GM19351 (cell line): ENCODE measurements around the gene ZNF841.
"Not testable (repeated sequence)": the region's sequence is repeated elsewhere in the genome, so short reads cannot be mapped to it uniquely, and the experiment has no call there.

ENCODE experiments used
- ATAC-seq: cut with Tn5 transposase; IDR thresholded peaks from one replicate; pipeline ENCODE4 v1.9.1; 2021; ENCODE audit warnings: mild to moderate bottlenecking, moderate library complexity; ENCODE audit not compliant: unreplicated experiment

The ZNF841 gene

DNA sequence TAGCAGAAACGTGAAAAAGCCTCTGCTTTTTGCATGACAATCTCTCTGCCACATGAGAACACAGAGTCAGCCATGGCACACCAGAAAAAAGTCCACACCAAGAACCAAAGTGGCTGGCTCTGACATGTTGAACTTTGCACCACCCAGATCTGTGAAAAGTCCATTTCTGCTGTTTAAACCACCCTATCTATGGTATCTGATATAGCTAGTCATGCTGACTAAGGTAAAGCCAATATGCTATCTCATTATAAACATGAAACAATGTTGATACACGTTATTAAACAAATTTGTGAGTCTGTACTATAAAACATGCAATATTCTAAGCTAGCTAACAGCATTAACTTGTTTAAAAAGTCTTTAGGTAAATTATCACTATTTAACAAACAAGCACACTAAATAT, 25.9 kb downstream of the ZNF841 start:
- no peak for ATAC-seq

DNA sequence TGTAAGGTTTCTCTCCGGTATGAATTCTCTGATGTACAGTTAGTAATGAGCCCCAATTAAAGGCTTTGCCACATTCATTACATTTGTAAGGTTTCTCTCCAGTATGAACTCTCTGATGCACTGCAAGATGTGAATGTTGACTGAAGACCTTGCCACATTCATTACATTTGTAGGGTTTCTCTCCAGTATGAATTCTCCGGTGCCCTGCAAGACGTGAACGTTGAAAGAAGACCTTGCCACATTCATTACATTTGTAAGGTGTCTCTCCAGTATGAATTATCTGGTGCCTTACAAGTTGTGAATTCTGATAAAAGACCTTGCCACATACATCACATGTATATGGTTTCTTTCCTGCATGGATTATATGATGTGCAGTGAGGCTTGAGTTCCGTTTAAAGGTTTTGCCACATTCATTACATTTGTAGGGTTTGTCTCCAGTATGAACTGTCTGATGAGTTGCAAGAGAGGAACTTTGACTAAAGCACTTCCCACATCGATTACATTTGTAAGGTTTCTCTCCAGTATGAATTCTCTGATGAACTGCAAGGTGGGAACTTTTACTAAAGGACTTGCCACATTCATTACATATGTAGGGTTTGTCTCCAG, 29.2 kb downstream of the ZNF841 start:
- ATAC-seq = no peak

DNA sequence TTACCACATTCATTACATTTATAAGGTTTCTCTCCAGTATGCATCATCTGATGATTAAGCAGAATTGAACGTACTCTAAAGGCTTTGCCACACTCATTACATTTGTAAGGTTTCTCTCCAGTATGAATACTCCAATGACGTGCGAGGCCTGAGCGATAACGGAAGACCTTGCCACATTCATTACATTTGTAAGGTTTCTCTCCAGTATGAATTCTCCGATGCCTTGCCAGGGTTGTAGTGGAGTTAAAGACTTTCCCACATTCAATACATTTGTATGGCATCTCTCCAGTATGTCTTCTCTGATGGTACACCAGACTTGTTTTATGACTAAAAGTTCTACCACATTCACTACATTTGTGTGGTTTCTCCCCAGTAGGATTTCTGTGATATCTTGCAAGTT, 30.2 kb downstream of the ZNF841 start:
- no peak for ATAC-seq

DNA sequence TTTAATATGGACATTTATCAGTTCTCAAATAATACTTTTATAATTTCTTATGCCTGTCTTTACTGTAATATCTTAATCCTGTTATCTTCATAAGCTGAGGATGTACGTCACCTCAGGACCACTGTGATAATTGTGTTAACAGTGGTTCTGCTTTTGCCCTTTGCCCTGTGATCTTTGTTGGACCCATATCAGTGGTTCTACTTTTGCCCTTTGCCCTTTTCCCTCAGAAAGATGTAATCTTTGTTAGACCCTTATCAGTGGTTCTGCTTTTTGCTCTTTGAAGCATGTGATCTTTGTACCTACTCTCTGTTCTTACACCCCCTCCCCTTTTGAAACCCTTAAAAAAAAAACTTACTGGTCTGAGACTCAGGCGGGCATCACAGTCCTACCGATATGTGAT, 39.1 kb downstream of the ZNF841 start:
- ATAC-seq = not testable (repeated sequence)

DNA sequence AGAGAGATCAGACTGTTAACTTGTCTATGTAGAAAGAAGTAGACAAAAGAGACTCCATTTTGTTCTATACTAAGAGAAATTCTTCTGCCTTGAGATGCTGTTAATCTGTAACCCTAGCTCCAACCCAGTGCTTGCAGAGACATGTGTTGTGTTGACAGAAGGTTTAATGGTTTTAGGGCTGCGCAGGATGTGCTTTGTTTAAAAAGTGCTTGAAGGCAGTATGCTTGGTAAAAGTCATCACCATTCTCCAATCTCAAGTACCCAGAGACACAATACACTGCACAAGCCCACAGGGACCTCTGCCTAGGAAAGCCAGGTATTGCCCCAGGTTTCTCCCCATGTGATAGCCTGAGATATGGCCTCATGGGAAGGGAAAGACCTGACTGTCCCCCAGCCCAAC, 43.8 kb downstream of the ZNF841 start:
- not testable (repeated sequence) for ATAC-seq

DNA sequence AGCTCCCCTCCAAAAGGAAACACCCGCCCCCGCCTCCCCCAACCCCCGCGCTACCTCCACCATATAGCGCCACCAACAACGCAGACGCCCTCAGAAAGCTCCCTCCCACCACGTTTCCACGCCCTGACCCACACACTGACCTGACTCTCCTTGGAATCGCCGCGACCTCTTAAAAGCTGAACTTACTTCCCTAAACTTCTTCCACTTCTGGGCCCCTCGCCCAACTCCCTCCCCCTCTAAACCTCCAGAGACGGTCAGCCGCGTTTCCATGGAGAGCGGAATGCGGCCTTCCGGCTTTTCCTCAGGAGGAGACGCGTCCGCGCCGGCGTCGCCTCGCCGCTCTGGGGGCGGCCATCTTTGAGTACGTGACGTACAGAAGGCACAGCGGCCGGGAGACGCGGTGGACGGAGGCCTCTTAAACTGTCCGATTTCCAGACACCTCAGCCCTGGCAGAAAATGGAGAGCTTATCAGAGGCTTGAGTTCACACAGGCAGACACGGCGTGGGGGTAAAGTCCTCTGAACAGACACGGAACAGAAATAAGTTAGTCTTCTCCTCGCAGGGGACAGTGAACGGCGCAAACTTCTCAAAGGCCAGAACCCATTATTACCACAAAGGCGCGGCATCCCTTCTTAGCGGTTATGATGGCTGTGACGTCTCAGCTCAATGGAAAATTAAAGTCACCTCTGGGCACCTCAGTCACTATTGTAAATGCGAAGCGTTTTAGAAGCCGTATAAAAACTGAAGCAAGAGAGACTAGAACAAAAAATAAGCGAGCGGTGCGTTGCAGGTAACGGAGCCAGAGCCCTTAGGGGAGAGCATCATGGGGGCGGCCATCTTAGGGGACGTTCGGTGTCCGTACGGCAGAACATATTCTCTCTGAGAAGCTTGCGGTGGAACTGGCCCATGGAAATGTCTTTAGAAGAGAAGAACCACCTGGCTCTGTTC, 46.7 kb downstream of the ZNF841 start, which contains the start of gene ZNF432:
Gene ZNF432, minus strand, starts transcription at position 284 of the 947 bp plus-strand sequence. CDS start 1,970 bp downstream, outside the sequence.
- peak; percentile 86 for ATAC-seq

DNA sequence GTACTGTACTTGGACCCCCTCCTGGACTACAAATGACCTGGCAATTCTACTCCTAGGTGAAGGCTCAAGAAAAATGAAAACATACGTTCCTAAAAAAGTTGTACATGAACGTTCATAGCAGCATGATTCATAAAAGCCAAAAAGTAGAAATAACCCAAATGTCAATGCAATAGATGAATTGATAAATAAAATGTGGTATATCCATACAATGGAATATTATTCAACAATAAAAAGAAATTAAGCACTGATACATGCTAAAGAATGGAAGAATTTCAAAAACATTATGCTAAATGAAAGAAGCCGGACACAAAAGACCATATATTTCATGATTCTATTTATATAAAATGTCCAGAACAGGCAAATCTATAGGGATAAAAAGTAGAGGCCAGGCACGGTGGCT, 56.4 kb downstream of the ZNF841 start:
- ATAC-seq = no peak

DNA sequence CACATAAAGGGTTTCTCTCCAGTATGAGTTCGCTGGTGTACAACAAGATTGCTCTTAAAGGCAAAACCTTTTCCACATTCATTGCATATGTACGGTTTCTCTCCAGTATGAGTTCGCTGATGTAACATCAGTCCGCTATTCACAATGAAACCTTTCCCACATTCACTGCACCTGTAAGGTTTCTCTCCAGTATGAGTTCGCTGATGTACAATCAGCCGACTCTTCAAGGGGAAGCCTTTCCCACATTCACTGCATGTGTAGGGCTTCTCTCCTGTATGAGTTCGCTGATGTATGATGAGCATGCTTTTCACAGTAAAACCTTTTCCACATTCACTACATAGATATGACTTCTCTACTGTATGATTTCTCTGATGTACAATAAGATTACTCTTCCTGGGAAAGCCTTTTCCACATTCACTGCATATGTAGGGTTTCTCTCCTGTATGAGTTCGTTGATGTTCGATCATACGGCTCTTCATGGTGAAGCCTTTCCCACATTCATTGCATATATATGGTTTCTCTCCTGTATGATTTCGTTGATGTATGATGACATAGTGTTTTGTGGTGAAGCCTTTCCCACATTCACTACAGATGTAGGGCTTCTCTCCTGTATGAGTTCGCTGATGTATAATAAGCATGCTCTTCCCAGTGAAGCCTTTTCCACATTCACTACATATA, 61.4 kb downstream of the ZNF841 start:
- ATAC-seq = no peak

DNA sequence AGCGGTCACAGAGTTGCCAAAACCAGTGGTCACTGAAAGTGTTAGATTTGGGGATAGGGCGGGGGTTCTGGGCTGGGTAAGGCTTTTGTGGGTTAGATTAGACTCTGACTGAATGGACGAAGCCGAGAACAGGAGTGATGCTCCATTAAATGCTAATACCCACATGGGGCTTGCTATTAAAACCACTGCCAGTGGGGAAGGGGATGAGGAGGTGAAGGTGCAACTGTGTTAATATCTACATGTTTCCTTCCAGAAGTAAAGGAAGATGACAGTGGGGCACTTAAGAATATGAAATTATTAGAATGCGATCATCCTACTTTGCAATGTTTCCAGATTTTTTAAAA, 66.8 kb downstream of the ZNF841 start:
- ATAC-seq = peak; percentile 28

DNA sequence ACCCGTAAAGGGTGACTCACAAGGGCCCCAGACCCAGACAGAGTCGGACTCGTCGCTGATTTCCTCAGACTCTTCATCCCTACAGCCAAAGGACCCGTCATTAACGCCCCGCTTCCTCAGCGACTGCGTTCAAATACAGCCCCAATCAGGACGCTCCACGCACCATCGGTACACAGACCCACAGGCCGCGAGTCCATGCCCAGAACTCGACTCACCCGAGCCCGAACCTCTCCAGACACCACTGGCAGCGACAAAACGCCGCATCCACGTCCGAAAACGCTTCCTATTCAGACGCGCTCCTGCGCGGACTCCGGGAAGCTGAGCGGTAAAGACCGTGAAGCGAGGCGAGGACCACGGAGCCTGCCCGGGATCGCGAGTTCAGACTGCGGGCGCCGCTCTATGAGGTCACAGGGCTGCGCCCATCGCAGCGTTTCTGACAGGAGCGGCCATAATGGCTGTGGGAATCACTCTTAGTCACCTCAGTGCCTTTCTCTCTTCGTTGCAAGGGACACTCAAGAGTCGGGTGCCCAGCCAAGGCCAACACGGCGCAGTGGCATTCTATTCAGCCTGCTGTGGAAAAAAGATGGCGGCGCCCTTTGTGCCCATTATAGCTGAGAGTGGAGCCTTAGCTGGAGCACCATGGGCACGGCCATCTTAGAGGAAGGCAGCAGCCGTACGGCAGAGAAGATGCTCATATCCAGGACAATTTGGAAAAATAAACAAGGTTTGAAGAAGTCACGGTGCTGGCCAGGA, 67.4 kb downstream of the ZNF841 start, which contains the start of gene ZNF614:
Gene ZNF614, minus strand, starts transcription at position 353 of the 753 bp plus-strand sequence. CDS start 2,634 bp downstream, outside the sequence.
- ATAC-seq = peak; percentile 83

DNA sequence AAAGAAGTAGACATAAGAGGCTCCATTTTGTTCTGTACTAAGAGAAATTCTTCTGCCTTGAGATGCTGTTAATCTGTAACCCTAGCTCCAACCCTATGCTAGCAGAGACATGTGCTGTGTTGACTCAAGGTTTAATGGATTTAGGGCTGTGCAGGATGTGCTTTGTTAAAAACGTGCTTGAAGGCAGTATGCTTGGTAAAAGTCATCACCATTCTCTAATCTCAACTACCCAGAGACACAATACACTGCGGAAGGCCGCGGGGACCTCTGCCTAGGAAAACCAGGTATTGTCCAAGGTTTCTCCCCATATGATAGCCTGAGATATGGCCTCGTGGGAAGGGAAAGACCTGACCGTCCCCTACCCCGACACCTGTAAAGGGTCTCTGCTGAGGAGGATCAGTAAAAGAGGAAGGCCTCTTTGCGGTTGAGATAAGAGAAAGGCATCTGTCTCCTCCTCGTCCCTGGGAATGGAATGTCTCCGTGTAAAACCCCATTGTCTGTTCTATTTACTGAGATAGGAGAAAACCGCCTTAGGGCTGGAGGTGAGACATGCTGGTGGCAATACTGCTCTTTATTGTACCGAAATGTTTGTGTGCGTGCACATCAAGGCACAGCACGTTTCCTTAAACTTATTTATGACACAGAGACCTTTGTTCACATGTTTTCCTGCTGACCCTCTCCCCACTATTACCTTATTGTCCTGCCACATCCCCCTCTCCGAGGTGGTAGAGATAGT, 69.1 kb downstream of the ZNF841 start:
- ATAC-seq = not testable (repeated sequence)

DNA sequence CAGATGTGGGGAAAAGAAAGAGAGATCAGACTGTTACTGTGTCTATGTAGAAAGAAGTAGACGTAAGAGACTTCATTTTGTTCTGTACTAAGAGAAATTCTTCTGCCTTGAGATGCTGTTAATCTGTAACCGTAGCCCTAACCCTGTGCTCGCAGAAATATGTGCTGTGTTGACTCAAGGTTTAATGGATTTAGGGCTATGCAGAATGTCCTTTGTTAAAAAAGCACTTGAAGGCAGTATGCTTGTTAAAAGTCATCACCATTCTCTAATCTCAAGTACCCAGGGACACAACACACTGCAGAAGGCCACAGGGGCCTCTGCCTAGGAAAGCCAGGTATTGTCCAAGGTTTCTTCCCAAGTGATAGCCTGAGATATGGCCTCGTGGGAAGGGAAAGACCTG, 71.1 kb downstream of the ZNF841 start:
- not testable (repeated sequence) for ATAC-seq

DNA sequence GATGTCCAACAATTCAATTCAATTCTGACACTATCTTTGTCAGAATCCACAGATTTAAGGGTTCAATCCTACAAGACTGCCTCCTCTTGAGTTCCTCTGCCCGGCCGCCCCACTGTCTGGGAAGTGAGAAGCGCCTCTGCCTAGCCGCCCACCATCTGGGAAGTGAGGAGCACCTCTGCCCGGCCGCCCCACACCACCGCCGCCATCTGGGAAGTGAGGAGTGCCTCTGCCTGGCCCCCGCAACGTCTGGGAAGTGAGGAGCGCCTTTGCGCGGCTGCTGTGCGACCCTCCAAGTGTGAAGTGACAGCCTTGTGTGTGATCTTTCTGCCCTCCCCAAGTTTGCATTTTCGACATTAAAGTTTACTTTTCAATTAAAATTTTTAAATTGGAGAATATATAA, 73.4 kb downstream of the ZNF841 start:
- ATAC-seq = no peak

DNA sequence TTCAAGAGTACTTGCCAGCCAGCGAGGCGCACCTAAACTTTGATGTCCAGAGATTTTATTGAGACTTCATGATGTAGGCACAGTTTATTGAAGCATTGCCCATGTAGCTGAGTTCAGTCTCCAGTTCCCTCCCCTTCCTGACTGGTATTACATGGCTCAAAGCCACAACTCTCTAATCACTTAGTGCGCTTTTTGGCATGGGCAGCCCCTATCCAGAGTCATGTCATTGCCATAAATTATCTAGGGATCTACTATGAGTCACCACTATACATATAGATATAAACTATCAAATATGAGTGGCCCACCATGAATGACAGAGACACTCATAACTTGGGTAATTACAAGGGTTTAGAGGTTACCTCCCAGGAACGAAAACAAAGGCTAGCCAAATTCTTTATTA, 75.1 kb downstream of the ZNF841 start:
- ATAC-seq = no peak
